ENCODE data around the gene ACSS2.

GRCh38 chr20:34925981-34926380, 49.6 kb downstream of the ACSS2 start:
- no peak for TF ChIP-seq CTCF (IDR thresholded peaks at IDR 0.05)
- TF ChIP-seq POLR2A (IDR thresholded peaks at IDR 0.05) = no peak
